K562 (cell line): ENCODE measurements around the gene TMEM234. TPM values are rescaled to one million over a fixed set of nuclear protein-coding genes. Genes with fewer than 3 reads are reported as not detected.

Experiments used
- ETS2 ChIP-seq: IDR thresholded peaks from 2 replicates; pipeline ENCODE4 v1.6.1; 2016; ENCODE audit warnings: borderline replicate concordance, missing genetic modification characterization, mild to moderate bottlenecking, moderate library complexity, missing compliant biosample characterization; ENCODE audit not compliant: poor library complexity, severe bottlenecking
- HCFC1 ChIP-seq: IDR thresholded peaks from 2 replicates; pipeline ENCODE4 v1.6.1; 2012; ENCODE audit warnings: low read depth, low read length, improper control_type of control experiment
- MXI1 ChIP-seq: IDR thresholded peaks from 2 replicates; pipeline ENCODE4 v1.6.1; 2011; ENCODE audit warnings: low read depth, mild to moderate bottlenecking, improper control_type of control experiment, low read length
- NFE2 ChIP-seq: IDR thresholded peaks from 2 replicates; pipeline ENCODE4 v1.6.1; 2014; ENCODE audit warnings: antibody characterized with exemption, low read depth
- POLR2AphosphoS5 ChIP-seq: IDR thresholded peaks from 2 replicates; pipeline ENCODE4 v1.6.1; 2011; ENCODE audit warnings: mild to moderate bottlenecking, low read depth, low read length, moderate library complexity; ENCODE audit not compliant: control insufficient read depth, insufficient read depth
- SNIP1 ChIP-seq: fragments of 450-650 bp; IDR thresholded peaks from 2 replicates; pipeline ENCODE4 v1.7.1; 2017; ENCODE audit warnings: low read depth, mild to moderate bottlenecking
- TAF9B ChIP-seq: fragments of 450-650 bp; IDR thresholded peaks from 2 replicates; pipeline ENCODE4 v1.6.1; 2018; ENCODE audit warnings: mild to moderate bottlenecking; ENCODE audit not compliant: partially characterized antibody
- TAL1 ChIP-seq: fragments of 450-650 bp; IDR thresholded peaks from 2 replicates; pipeline ENCODE4 v1.6.1; 2016; ENCODE audit warnings: mild to moderate bottlenecking
- TCF3 ChIP-seq: sonication (generic); formaldehyde crosslinking; IDR thresholded peaks from 2 replicates; pipeline ENCODE4 v1.4.0; 2020; ENCODE audit warnings: mild to moderate bottlenecking, missing genetic modification reagents
- U2AF2 ChIP-seq: fragments of 200-400 bp; formaldehyde crosslinking; optimal IDR thresholded peaks from 2 replicates; pipeline ENCODE3; 2017; ENCODE audit warnings: low read depth, mild to moderate bottlenecking, low read length
- ZNF780A ChIP-seq: fragments of 250-450 bp; sonication (Bioruptor Pico); IDR thresholded peaks from 2 replicates; pipeline ENCODE4 v1.5.0; 2021; ENCODE audit warnings: mild to moderate bottlenecking
- polyA plus RNA-seq, 8 experiments: library from polyadenylated mRNA; depleted of rRNA in 4 of 8; stranded (reverse) in 5 of 8; unstranded in 3 of 8; fragments of >200 nt; fragmentation: Nextera tagmentation in 2 of 8; fragmentation: Illumina TruSeq in 1 of 8; extraction: Ambion mirVana in 2 of 8; extraction: Trizol in 1 of 8; gene quantifications; 2 replicates each; pipeline versions ENCODE4 v1.2.1 to v1.2.3, GENCODE V29; 2011 to 2014; ENCODE audit warnings: inconsistent platforms in 1 of 8, missing spikeins in 1 of 8
- total RNA-seq, 7 experiments: library from RNA; depleted of rRNA in 6 of 7; stranded (reverse); fragments of >200 nt in 6 of 7; fragmentation: Illumina TruSeq in 2 of 7; extraction: Trizol in 2 of 7; gene quantifications; 2 replicates each; pipeline versions ENCODE4 v1.2.1 to v1.2.3, GENCODE V29; 2011 to 2021; ENCODE audit warnings: low replicate concordance in 1 of 7
- TF ChIP-seq, protein P1 (sequence below), 2 experiments: IDR thresholded peaks; 2 replicates each; pipeline ENCODE4 v1.6.1; 2012; ENCODE audit warnings: improper control_type of control experiment in 2 of 2, low read depth in 2 of 2, low read length in 2 of 2, borderline replicate concordance in 1 of 2
- TF ChIP-seq, protein P2 (sequence below): fragments of 250-450 bp; sonication (Bioruptor Pico); IDR thresholded peaks from 2 replicates; pipeline ENCODE4 v1.4.0; 2020
- TF ChIP-seq, protein P3 (sequence below): sonication (generic); formaldehyde crosslinking; IDR thresholded peaks from 2 replicates; pipeline ENCODE4 v1.8.1; 2022; ENCODE audit warnings: missing genetic modification reagents
- TF ChIP-seq, protein P4 (sequence below): fragments of 150-350 bp; conservative IDR thresholded peaks from 2 replicates; pipeline ENCODE4 v1.6.1; 2014; ENCODE audit warnings: low read length

Gene TMEM234
- total and polyA plus RNA-seq, 9 of the 15 experiments (the other 6 are each of a cell fraction or from before 2014, with no cell fraction given), result 5.0 to 12.9 (median 7.6) TPM

DNA sequence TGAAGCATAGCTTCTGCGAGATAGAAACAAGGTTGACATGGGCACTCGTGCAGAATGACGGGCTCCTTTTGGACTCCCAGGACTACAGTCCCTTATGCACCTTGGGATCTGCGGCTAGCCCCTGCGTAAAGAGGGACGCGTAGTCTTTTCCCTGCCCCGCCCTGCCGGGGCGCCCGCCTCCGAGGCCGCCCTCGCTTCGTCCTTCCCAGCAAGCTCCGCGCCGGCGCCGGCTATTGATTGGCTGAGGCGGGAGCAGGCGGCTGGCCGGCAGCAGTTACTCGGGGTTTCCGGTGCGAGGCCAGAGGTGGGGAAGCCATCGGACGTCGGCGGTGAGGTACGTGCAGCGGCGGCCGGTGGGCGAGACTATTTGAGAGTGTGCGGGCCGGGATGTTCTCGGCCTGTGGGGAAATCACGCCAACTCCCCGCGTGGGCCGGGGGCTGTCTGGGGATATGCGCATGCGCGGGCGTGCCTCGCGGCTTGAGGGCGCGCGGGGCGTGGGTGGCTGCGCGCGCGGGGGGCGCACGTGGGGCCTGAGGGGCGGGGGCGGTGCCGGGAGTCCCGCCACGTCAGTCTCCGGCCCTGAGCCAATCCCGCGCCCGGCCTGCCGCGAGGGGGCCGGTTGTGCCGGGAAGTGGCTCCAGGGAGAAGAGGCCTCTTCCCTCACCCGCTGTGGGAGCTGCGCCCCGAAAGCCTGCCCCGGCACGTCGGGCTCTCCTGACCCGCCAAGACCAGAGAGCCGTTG lies 42.5 kb downstream of the TMEM234 start, which contains the start of gene TXLNA (continued):
- TF ChIP-seq ETS2, result no peak
- TF ChIP-seq, protein P1, sequence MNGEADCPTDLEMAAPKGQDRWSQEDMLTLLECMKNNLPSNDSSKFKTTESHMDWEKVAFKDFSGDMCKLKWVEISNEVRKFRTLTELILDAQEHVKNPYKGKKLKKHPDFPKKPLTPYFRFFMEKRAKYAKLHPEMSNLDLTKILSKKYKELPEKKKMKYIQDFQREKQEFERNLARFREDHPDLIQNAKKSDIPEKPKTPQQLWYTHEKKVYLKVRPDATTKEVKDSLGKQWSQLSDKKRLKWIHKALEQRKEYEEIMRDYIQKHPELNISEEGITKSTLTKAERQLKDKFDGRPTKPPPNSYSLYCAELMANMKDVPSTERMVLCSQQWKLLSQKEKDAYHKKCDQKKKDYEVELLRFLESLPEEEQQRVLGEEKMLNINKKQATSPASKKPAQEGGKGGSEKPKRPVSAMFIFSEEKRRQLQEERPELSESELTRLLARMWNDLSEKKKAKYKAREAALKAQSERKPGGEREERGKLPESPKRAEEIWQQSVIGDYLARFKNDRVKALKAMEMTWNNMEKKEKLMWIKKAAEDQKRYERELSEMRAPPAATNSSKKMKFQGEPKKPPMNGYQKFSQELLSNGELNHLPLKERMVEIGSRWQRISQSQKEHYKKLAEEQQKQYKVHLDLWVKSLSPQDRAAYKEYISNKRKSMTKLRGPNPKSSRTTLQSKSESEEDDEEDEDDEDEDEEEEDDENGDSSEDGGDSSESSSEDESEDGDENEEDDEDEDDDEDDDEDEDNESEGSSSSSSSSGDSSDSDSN (IDR thresholded peaks at IDR 0.05; ENCODE audit: borderline replicate concordance in 1 of 2, low read depth in 2 of 2, low read length in 2 of 2), result no peak
- no peak for TF ChIP-seq SNIP1
- no peak for TF ChIP-seq TAL1
- TF ChIP-seq ZNF780A (CRISPR knock-in tag), result no peak
- TF ChIP-seq, protein P2, sequence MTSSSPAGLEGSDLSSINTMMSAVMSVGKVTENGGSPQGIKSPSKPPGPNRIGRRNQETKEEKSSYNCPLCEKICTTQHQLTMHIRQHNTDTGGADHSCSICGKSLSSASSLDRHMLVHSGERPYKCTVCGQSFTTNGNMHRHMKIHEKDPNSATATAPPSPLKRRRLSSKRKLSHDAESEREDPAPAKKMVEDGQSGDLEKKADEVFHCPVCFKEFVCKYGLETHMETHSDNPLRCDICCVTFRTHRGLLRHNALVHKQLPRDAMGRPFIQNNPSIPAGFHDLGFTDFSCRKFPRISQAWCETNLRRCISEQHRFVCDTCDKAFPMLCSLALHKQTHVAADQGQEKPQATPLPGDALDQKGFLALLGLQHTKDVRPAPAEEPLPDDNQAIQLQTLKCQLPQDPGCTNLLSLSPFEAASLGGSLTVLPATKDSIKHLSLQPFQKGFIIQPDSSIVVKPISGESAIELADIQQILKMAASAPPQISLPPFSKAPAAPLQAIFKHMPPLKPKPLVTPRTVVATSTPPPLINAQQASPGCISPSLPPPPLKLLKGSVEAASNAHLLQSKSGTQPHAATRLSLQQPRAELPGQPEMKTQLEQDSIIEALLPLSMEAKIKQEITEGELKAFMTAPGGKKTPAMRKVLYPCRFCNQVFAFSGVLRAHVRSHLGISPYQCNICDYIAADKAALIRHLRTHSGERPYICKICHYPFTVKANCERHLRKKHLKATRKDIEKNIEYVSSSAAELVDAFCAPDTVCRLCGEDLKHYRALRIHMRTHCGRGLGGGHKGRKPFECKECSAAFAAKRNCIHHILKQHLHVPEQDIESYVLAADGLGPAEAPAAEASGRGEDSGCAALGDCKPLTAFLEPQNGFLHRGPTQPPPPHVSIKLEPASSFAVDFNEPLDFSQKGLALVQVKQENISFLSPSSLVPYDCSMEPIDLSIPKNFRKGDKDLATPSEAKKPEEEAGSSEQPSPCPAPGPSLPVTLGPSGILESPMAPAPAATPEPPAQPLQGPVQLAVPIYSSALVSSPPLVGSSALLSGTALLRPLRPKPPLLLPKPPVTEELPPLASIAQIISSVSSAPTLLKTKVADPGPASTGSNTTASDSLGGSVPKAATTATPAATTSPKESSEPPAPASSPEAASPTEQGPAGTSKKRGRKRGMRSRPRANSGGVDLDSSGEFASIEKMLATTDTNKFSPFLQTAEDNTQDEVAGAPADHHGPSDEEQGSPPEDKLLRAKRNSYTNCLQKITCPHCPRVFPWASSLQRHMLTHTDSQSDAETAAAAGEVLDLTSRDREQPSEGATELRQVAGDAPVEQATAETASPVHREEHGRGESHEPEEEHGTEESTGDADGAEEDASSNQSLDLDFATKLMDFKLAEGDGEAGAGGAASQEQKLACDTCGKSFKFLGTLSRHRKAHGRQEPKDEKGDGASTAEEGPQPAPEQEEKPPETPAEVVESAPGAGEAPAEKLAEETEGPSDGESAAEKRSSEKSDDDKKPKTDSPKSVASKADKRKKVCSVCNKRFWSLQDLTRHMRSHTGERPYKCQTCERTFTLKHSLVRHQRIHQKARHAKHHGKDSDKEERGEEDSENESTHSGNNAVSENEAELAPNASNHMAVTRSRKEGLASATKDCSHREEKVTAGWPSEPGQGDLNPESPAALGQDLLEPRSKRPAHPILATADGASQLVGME (CRISPR knock-in tag), result peak; percentile 84
- TF ChIP-seq MXI1, result peak; percentile 49
- TF ChIP-seq HCFC1, result peak; percentile 55
- no peak for TF ChIP-seq TCF3 (CRISPR knock-in tag)
- TF ChIP-seq POLR2AphosphoS5, result peak; percentile 71; the same call in 1 of the 2 replicates
- no peak for TF ChIP-seq U2AF2
- TF ChIP-seq TAF9B, result peak; percentile 49
- TF ChIP-seq, protein P3, sequence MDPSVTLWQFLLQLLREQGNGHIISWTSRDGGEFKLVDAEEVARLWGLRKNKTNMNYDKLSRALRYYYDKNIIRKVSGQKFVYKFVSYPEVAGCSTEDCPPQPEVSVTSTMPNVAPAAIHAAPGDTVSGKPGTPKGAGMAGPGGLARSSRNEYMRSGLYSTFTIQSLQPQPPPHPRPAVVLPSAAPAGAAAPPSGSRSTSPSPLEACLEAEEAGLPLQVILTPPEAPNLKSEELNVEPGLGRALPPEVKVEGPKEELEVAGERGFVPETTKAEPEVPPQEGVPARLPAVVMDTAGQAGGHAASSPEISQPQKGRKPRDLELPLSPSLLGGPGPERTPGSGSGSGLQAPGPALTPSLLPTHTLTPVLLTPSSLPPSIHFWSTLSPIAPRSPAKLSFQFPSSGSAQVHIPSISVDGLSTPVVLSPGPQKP (CRISPR knock-in tag), result no peak
- TF ChIP-seq NFE2, result 0 out of 2 replicates have a peak, but pooled peaks have one; percentile 17
- TF ChIP-seq, protein P4, sequence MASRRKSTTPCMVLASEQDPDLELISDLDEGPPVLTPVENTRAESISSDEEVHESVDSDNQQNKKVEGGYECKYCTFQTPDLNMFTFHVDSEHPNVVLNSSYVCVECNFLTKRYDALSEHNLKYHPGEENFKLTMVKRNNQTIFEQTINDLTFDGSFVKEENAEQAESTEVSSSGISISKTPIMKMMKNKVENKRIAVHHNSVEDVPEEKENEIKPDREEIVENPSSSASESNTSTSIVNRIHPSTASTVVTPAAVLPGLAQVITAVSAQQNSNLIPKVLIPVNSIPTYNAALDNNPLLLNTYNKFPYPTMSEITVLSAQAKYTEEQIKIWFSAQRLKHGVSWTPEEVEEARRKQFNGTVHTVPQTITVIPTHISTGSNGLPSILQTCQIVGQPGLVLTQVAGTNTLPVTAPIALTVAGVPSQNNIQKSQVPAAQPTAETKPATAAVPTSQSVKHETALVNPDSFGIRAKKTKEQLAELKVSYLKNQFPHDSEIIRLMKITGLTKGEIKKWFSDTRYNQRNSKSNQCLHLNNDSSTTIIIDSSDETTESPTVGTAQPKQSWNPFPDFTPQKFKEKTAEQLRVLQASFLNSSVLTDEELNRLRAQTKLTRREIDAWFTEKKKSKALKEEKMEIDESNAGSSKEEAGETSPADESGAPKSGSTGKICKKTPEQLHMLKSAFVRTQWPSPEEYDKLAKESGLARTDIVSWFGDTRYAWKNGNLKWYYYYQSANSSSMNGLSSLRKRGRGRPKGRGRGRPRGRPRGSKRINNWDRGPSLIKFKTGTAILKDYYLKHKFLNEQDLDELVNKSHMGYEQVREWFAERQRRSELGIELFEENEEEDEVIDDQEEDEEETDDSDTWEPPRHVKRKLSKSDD, result no peak
